Mesenteric fat pad (tissue), 1 donor: ENCODE data around the gene LRRC31. TPM values are rescaled to one million over a fixed set of nuclear protein-coding genes. Genes with fewer than 3 reads are reported as not detected.

ENCODE experiments used
- DNase-seq: peaks from one replicate; pipeline ENCODE4 v3.0.0-alpha.2; 2020; ENCODE audit warnings: low spot score
- total RNA-seq: library from RNA; stranded (reverse); fragmentation: NEBNext Ultra II Directional; extraction: Animal tissue kit (Norgen Biotek cat#: 25700); gene quantifications from one replicate; pipeline ENCODE4 v1.2.1, GENCODE V29; 2021
- donor health status: DM: yes; HTN: yes; CAD: no.

LRRC31 gene
- total RNA-seq, 1 donor from 2014 or later, result not detected

- DNase-seq, result no peak
Observed at GRCh38 chr3:169813757-169814517, 55.8 kb downstream of the LRRC31 start.

- DNase-seq, result no peak
Observed at GRCh38 chr3:169813278-169813677, 56.5 kb downstream of the LRRC31 start.

GRCh38 chr3:169812332-169813235 lies 57.2 kb downstream of the LRRC31 start, which contains the start of the genes LRRC34 and LRRIQ4:
Gene LRRC34 (minus strand): TSS chr3:169812904. CDS start chr3:169812548, 356 bp downstream.
Gene LRRIQ4 (plus strand): TSS chr3:169812870. CDS start chr3:169821922, 9,052 bp downstream.
- DNase-seq, result no peak

- DNase-seq, result no peak
Observed at GRCh38 chr3:169811631-169812331, 58.0 kb downstream of the LRRC31 start.

GRCh38 chr3:169809230-169809795 lies 60.4 kb downstream of the LRRC31 start:
- DNase-seq, result no peak

GRCh38 chr3:169804681-169805080 lies 65.1 kb downstream of the LRRC31 start:
- no peak for DNase-seq

- DNase-seq, result no peak
Observed at GRCh38 chr3:169792359-169792758, 77.4 kb downstream of the LRRC31 start.

- DNase-seq, result no peak
Observed at GRCh38 chr3:169790687-169791429, 78.9 kb downstream of the LRRC31 start.

- DNase-seq, result no peak
Observed at GRCh38 chr3:169790219-169790618, 79.5 kb downstream of the LRRC31 start.

Other genes starting within 250 kb of the LRRC31 start
- 21.7 TPM for gene MECOM, start 206.2 kb downstream of the LRRC31 start, total RNA-seq
- gene TERC, start 104.9 kb downstream of the LRRC31 start, total RNA-seq, result 9.8 TPM
- gene ACTRT3, start 100.4 kb downstream of the LRRC31 start, total RNA-seq, result 3.7 TPM
- gene MYNN, start 96.5 kb downstream of the LRRC31 start, total RNA-seq, result 12.7 TPM
- gene LRRIQ4, start 57.1 kb downstream of the LRRC31 start, total RNA-seq, result not detected
- 3.4 TPM for gene LRRC34, start 57.0 kb downstream of the LRRC31 start, total RNA-seq
- not detected for gene SAMD7, start 41.6 kb upstream of the LRRC31 start, total RNA-seq
- gene SEC62, start 96.9 kb upstream of the LRRC31 start, total RNA-seq, result 158 TPM
- gene GPR160, start 168.1 kb upstream of the LRRC31 start, total RNA-seq, result 6.4 TPM